ENCODE data around the gene MRPS10.

DNA sequence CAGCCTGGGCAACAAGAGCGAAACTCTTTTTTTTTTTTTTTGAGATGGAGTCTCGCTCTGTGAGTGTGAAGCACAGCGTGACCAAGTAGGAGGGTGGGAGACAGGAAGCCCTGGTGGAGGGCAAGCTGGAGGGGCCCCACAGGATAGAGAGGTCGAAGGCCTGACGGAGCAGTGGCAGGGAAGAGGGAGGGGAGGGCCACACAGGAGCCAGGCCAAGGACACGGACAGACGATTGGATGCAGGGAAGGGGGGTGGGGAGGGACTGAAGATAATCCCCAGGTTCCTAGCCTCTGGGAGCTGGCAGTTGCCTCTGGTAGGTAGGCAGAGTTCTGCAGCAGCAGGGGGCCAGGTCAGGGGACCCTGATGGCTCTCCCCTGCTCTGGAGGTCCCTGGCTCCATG lies 55.3 kb downstream of the MRPS10 start:
- TF ChIP-seq, protein P1, sequence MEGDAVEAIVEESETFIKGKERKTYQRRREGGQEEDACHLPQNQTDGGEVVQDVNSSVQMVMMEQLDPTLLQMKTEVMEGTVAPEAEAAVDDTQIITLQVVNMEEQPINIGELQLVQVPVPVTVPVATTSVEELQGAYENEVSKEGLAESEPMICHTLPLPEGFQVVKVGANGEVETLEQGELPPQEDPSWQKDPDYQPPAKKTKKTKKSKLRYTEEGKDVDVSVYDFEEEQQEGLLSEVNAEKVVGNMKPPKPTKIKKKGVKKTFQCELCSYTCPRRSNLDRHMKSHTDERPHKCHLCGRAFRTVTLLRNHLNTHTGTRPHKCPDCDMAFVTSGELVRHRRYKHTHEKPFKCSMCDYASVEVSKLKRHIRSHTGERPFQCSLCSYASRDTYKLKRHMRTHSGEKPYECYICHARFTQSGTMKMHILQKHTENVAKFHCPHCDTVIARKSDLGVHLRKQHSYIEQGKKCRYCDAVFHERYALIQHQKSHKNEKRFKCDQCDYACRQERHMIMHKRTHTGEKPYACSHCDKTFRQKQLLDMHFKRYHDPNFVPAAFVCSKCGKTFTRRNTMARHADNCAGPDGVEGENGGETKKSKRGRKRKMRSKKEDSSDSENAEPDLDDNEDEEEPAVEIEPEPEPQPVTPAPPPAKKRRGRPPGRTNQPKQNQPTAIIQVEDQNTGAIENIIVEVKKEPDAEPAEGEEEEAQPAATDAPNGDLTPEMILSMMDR (IDR thresholded peaks at IDR 0.05) = no peak
- TF ChIP-seq, protein P2, sequence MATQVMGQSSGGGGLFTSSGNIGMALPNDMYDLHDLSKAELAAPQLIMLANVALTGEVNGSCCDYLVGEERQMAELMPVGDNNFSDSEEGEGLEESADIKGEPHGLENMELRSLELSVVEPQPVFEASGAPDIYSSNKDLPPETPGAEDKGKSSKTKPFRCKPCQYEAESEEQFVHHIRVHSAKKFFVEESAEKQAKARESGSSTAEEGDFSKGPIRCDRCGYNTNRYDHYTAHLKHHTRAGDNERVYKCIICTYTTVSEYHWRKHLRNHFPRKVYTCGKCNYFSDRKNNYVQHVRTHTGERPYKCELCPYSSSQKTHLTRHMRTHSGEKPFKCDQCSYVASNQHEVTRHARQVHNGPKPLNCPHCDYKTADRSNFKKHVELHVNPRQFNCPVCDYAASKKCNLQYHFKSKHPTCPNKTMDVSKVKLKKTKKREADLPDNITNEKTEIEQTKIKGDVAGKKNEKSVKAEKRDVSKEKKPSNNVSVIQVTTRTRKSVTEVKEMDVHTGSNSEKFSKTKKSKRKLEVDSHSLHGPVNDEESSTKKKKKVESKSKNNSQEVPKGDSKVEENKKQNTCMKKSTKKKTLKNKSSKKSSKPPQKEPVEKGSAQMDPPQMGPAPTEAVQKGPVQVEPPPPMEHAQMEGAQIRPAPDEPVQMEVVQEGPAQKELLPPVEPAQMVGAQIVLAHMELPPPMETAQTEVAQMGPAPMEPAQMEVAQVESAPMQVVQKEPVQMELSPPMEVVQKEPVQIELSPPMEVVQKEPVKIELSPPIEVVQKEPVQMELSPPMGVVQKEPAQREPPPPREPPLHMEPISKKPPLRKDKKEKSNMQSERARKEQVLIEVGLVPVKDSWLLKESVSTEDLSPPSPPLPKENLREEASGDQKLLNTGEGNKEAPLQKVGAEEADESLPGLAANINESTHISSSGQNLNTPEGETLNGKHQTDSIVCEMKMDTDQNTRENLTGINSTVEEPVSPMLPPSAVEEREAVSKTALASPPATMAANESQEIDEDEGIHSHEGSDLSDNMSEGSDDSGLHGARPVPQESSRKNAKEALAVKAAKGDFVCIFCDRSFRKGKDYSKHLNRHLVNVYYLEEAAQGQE (IDR thresholded peaks at IDR 0.05; ENCODE audit: low read depth, low read length) = no peak
- no peak for TF ChIP-seq YY1 (IDR thresholded peaks at IDR 0.05; ENCODE audit: low read depth)
- no peak for TF ChIP-seq FOXM1 (IDR thresholded peaks at IDR 0.05; ENCODE audit: low read depth)
- no peak for TF ChIP-seq POLR2AphosphoS5 (IDR thresholded peaks at IDR 0.05; ENCODE audit: low read depth, low read length)

All from SK-N-SH (cell line).